ENCODE results near the gene FGD5.

The FGD5 gene

DNA sequence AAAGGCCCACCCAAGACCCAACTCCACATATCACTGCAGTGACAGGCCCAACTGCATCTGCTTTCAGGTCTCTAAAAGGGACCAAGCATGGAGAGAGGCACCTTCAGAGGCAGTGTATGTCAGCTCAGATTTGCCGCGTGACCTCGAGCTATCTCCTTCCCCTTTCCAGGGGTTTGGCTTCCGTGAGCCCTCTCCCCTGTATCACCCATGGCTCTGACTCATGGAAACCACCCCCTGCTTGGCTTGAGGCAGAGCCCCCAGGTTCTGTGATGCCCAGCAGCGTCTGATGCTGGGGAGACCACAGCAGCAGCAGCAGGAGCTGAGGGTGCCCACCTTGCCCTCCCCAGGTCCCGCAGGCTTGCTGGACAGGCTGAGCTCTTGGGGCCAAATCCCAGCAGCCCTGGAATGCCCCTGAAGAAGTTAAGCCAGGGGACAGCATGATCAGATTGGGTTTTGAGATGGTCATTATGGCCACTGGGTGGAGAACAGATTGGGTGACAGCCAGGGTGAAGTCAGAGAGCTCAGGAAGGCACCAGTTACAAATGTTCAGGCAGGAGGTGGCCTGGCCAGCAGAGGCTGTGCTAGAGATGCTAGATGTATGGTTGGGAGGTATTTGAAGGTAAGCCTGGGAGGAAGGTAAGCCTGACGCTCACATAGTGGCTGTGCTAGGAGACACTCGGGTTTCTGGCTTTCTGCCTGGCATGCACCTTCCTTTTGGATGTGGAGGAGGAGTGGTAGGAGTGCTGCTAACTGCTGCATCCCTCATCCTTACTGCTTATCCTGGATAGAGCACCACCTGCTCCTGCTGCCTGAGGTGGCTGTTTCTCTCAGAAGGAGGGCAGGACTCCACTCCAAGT is 42.9 kb downstream of the FGD5 start:
- no peak overlapping the region for H3K27ac Mint-ChIP-seq
- no peaks in the 10 kb centered on the region for H3K36me3 Mint-ChIP-seq
- no peaks in the 10 kb centered on the region for H3K4me1 Mint-ChIP-seq (ENCODE audit: low read depth)

DNA sequence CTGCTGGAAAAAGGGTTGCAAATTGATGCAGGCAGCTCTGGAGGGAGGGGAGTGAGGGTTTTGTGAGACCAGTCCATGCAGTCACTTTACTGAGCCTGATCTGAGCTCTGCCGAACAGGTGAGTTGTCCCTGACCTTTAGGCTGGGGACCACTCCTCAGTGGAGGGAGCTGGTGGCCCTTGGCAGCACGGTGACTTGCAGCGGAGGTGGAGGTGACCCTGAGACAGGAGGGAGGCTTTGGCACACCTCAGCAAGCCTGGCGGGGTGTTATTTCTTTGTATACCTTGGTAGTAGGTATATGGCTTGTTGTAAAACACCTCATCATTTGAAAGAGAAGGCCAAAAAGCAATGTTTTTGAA is 43.5 kb downstream of the FGD5 start:
- Mint-ChIP-seq H3K36me3 (peaks cover 2% of the 10 kb centered on the region), H3K4me3 (no peak overlapping the region), H3K4me1 (ENCODE audit: low read depth) (no peaks in the 10 kb centered on the region), H3K27ac (no peak overlapping the region), H3K9me3 (ENCODE audit: low read depth) (no peaks in the 10 kb centered on the region), H3K27me3 (no peaks in the 10 kb centered on the region)

More for the DNA sequence above, 42.9 kb downstream of the FGD5 start:
- no peaks in the 10 kb centered on the region for H3K27me3 Mint-ChIP-seq
- no peak overlapping the region for H3K4me3 Mint-ChIP-seq
- no peaks in the 10 kb centered on the region for H3K9me3 Mint-ChIP-seq (ENCODE audit: low read depth)

DNA sequence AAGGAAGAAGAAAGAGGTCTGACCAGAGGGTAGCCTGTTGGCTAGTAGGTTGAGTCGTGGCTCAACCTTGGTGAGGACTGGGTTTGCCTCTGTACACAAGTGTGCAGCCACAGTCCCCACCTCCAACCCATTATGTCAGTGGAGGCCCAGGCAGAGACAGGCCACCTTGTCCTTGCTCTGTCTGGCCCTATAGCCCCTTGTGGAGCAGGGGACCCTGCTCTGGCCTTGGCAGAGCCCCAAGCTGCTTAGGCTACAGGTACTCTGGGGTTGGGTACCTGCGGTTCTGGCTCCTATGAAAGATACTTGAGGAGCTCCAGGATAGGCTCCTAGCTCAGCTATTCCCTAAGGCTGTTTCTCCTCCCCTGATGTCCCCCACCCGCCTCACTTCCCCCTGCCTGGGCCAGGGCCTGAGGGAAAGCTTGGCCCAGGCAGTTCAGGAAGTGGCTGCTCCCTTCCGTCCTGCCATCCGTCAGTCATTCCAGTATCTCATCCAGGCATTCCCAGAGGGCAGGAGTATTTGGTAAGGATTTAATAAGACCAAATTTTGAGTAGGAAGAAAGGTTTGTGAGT is 44.0 kb downstream of the FGD5 start:
- Mint-ChIP-seq H3K36me3 (peaks cover 2% of the 10 kb centered on the region), H3K9me3 (ENCODE audit: low read depth) (no peaks in the 10 kb centered on the region), H3K27me3 (no peaks in the 10 kb centered on the region), H3K4me3 (no peak overlapping the region), H3K27ac (no peak overlapping the region), H3K4me1 (ENCODE audit: low read depth) (no peaks in the 10 kb centered on the region)

DNA sequence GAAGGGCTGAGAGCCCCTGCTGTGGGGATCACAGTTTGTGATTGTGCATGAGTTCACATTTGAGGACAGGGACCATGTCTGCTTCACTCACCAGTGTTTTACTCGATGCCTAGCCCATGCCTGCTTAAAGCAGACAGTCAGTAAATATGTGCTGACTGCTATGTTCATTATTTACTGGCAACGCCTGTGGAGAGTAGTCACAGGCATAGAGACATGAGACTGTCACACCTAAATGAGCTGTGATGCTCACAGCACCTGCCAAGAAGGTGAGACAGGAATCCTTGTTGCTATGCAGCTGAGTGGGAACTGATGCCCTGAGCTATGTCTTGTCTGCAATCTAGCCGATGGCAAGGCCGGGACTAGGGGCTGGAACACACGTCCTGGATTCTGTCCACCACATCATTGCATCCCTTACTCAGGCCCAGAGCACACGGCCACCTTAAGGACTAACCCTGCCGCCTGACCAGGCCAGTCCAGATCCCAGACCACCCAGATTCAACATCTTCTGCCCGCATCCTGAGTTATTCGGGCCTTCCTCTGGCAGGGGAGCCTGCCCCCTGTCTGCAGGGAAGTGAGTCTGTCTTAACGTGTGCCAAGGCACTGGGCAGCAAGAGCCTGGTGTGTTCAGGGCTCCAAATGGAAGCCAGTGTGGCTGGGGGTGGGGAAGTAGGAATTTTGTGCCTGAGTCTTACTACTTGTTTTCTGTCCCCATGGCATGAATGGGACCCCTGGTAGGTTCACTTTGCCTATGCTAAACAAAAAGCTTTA is 44.8 kb downstream of the FGD5 start:
- no peaks in the 10 kb centered on the region for H3K27me3 Mint-ChIP-seq
- no peak overlapping the region for H3K4me3 Mint-ChIP-seq
- H3K9me3 Mint-ChIP-seq (ENCODE audit: low read depth): no peaks in the 10 kb centered on the region
- H3K36me3 Mint-ChIP-seq: peaks cover 2% of the 10 kb centered on the region
- H3K4me1 Mint-ChIP-seq (ENCODE audit: low read depth): no peaks in the 10 kb centered on the region
- no peak overlapping the region for H3K27ac Mint-ChIP-seq

DNA sequence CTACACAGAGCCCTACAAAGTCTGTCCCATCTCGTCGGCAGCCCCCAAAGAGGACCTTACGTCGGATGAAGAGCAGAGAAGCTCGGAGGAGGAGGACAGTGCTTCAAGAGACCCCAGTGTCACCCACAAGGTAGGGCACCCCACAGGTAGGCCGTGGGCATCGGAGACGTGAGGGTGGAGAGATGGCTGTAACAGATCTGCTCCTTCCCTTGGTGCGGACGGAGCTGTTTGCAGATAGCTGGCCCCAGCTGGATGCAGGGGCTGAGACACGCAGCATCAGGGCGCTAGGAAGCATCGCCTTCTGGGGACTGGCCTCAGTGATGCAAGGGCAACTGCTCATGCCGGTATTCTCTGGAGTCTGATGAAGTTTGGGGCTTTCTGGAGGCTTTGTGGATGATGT is 45.4 kb downstream of the FGD5 start:
- no peaks in the 10 kb centered on the region for H3K9me3 Mint-ChIP-seq (ENCODE audit: low read depth)
- no peak overlapping the region for H3K4me3 Mint-ChIP-seq
- no peak overlapping the region for H3K27ac Mint-ChIP-seq
- peaks cover 2% of the 10 kb centered on the region for H3K36me3 Mint-ChIP-seq
- no peaks in the 10 kb centered on the region for H3K4me1 Mint-ChIP-seq (ENCODE audit: low read depth)
- H3K27me3 Mint-ChIP-seq: no peaks in the 10 kb centered on the region

DNA sequence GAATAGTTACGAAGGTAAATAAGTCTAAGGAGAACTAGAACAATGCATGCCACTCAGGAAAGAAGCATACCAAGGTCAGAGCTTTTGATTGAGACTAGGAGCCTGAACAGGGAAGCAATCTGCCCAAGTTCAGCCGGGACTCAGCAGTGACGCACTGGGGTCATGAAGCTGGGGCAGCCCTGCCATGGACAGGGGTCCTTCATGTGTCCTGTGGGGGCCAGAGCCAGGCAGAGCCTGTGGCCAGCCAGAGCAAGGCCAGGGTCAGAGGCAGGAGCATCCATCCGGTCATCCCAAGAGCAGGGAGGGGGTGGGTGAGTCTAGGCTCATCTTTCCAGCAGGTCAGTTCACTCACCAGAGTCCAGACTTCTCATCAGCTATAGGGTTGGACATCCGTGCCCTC is 47.9 kb downstream of the FGD5 start:
- H3K9me3 Mint-ChIP-seq (ENCODE audit: low read depth): no peaks in the 10 kb centered on the region
- H3K4me1 Mint-ChIP-seq (ENCODE audit: low read depth): no peaks in the 10 kb centered on the region
- H3K27me3 Mint-ChIP-seq: no peaks in the 10 kb centered on the region
- no peak overlapping the region for H3K27ac Mint-ChIP-seq
- no peak overlapping the region for H3K4me3 Mint-ChIP-seq
- H3K36me3 Mint-ChIP-seq: peaks cover 2% of the 10 kb centered on the region

DNA sequence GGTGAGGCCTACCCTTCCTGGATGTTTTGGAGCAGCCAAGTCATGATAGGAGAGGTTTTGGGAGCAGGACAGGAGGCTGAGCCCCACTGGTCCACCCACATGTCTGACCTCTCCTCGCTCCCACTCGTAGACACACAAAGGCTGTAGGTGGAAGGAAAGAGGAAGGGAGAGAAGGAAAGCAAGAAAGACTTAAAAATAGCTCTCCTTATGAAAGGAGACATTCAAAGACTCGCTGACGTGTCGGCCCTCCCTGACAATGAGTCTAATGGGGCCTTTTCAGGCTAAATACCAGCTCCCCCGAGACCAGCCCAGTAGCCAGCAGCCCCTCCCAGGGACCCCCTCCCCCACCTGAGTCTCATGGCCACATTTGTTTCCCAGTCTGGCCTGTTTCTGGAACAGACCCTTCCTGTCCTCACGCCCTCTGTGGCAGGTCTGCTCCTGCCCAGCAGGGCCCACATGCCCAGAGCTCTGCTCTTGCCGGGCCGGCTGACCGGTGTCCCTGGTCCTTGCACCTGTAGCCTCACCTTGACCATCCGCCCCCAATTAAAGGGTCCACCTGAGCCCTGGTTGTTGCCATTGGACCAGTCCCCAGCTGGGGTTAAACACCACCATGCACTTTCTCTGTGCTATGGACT is 49.3 kb downstream of the FGD5 start:
- no peak overlapping the region for H3K27ac Mint-ChIP-seq
- no peaks in the 10 kb centered on the region for H3K27me3 Mint-ChIP-seq

DNA sequence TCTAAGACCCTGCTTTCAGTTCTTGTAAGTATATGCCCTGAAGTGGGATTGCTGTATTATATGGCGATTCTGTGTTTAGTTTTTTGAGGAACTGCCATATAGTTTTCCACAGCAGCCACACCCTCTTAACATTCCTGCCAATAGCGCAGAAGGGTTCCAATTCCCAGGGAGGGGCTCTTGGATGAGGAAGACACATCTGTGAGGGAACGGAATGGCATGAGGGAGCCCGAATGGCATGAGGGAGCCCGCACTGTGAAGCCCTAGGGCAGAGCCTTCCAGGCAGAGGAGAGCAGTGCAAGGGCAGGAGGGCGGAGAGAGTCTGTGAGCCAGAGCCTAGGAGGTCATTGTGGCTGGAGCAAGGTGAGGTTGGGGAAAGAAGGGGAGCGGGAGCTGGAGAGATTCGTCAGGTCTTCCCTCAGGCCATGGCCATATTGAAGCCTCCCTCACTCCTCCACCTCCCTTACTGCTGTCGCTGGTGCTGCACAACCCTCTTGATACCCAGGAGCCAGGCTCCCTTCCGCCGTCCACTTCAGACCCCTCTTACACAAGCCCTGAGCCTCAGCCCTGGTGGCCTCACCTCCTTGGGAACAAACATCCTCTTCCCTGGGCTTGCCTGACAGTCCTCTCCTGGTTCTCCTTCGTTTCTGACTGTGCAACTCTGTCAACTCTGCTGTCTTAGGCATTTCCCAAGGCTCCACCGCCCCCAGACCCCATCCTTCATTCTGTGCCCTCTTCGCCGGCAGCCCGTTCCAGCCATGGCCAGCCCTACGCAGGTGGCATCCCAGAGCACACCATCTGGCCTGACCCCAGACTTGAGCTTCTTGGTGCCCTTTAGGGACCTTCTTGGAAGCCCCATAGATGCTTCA is 51.4 kb downstream of the FGD5 start:
- H3K4me3 Mint-ChIP-seq: no peak overlapping the region
- H3K9me3 Mint-ChIP-seq (ENCODE audit: low read depth): no peaks in the 10 kb centered on the region
- no peak overlapping the region for H3K27ac Mint-ChIP-seq
- no peaks in the 10 kb centered on the region for H3K4me1 Mint-ChIP-seq (ENCODE audit: low read depth)
- no peaks in the 10 kb centered on the region for H3K27me3 Mint-ChIP-seq
- H3K36me3 Mint-ChIP-seq: peaks cover 2% of the 10 kb centered on the region

More for the DNA sequence above, 49.3 kb downstream of the FGD5 start:
- no peaks in the 10 kb centered on the region for H3K9me3 Mint-ChIP-seq (ENCODE audit: low read depth)
- no peaks in the 10 kb centered on the region for H3K4me1 Mint-ChIP-seq (ENCODE audit: low read depth)
- no peak overlapping the region for H3K4me3 Mint-ChIP-seq
- peaks cover 2% of the 10 kb centered on the region for H3K36me3 Mint-ChIP-seq

DNA sequence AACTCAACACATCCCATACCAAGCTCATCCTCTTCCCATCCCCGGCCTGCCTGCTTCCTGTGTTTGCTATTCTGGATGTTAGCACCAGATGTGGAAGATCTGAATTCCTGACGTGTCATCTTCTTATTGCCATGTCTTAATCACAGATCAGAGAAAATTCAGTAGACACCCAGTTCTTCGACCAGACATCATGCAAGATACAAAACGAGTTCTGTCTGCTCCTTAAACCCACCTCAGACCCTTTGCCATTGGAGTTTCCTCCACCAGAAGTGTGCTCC is 52.0 kb downstream of the FGD5 start:
- Mint-ChIP-seq H3K4me3 (no peak overlapping the region), H3K27ac (no peak overlapping the region), H3K9me3 (ENCODE audit: low read depth) (no peaks in the 10 kb centered on the region), H3K27me3 (no peaks in the 10 kb centered on the region), H3K4me1 (ENCODE audit: low read depth) (no peaks in the 10 kb centered on the region), H3K36me3 (peaks cover 2% of the 10 kb centered on the region)

DNA sequence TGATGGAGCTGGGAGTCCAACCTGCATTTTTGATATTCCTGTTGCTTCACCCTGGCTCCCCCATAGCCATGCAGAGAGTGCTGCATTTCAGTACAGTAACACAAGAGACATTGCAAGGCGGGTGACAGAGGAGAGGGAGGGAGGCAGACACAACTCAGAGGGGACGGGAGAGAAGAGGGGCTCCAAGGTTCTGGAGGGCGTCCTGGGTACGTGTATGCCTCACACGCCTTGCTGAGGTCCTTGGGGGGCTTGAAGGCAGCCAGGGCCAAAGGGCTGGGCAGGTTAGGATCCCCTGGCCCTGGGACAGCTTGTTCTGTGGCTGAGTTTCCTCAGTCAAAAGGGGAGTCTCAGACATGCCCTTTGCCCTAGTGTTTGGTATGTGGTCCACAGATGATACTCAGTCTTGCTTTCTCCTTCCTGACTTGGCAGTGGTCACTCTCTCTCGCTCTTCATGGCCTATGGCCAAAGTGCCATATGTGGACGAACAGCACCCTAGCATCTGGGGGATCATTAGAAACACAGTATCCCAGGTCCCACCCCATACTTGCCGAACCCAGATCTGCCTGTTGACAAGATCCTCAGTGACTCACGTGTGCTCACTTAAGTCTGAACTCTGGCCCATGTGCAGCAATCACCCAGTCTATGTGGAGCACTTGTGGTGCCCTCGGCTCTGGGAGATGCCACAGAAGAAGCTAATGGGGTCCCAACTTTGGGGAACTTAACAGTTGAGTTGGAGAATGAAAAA is 52.9 kb downstream of the FGD5 start:
- no peaks in the 10 kb centered on the region for H3K9me3 Mint-ChIP-seq (ENCODE audit: low read depth)
- peaks cover 2% of the 10 kb centered on the region for H3K36me3 Mint-ChIP-seq
- H3K27me3 Mint-ChIP-seq: no peaks in the 10 kb centered on the region
- no peak overlapping the region for H3K27ac Mint-ChIP-seq
- no peak overlapping the region for H3K4me3 Mint-ChIP-seq
- H3K4me1 Mint-ChIP-seq (ENCODE audit: low read depth): no peaks in the 10 kb centered on the region

DNA sequence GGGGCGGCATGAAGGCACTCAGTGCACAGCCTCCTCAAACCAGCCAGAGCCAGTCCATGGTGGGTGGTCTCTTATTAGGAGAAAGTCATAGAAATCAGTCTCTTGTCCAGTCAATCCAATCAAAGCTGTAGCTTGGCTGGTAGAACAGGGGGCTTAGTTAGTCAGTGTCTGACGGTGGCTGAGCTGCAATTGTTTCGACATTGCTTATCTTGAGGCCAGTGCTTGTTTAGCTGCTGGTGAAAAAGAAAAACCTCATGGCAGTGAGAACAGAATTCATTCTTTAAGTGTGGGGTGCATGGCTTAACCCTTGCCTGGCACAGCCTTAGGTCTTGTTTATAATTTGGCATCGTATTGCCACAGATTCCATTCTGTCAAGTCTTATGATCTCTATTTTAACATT is 53.9 kb downstream of the FGD5 start:
- Mint-ChIP-seq H3K4me3 (no peak overlapping the region), H3K36me3 (no peaks in the 10 kb centered on the region), H3K27me3 (no peaks in the 10 kb centered on the region), H3K27ac (no peak overlapping the region), H3K4me1 (ENCODE audit: low read depth) (no peaks in the 10 kb centered on the region), H3K9me3 (ENCODE audit: low read depth) (no peaks in the 10 kb centered on the region)

DNA sequence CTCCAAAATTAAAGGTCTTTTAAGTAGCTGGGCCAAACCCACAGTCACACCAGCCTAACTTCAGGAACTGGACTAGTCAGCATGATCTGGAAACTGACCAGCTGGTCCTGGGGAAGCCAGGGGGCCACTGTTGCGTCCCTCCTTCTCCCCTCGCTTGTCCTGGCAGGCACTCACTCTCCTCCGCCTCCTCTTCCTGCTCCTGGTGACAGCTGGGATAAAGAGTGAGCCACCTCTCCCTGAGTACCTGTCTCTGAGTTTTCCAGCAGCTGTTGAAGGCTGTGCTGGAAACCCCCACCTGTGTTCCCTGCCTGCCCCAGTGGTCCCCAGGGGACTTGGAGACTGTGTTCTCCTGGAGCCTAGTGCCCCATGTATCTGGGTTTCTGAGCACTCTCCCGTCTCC is 56.0 kb downstream of the FGD5 start:
- no peaks in the 10 kb centered on the region for H3K9me3 Mint-ChIP-seq (ENCODE audit: low read depth)
- peaks cover 13% of the 10 kb centered on the region for H3K4me1 Mint-ChIP-seq (ENCODE audit: low read depth)
- no peaks in the 10 kb centered on the region for H3K36me3 Mint-ChIP-seq
- H3K27ac Mint-ChIP-seq: no peak overlapping the region
- no peak overlapping the region for H3K4me3 Mint-ChIP-seq
- no peaks in the 10 kb centered on the region for H3K27me3 Mint-ChIP-seq

DNA sequence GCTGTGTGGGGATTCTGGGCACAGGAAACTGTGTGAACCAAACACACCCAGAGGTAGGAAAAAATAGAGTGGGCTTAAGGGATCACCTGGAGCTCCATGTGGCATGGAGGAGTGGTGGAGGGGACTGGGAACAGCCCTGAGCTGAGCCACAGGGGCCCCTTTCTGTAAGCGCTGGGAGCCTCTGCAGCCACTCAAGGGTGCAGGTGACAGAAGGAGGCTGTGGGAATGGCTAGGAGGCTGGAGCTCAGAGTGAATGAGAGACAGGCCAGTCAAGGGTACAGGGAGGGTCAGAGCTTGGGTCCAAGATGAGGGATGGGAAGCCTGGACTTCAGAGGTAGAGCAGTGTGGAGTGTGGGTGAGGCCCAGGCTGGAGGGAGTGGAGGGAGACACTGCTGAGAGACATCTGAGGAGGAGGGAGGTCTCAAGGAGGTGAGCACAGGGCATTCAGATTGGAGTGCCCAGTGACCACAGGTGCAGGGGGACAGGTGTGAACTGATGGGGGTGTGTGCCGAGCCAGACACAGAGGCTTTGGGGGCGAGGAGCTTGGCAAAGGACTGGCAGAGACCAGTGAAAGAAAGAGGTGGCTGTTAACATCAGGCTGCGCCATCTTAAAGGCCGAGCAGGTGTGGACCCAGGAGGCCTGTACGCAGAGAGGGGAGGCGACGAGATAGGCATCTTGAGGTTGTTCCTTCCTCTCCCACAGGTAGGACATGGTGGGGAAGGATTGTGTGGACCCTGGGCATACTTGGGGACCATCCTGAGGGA is 56.8 kb downstream of the FGD5 start:
- no peak overlapping the region for H3K4me3 Mint-ChIP-seq
- peaks cover 17% of the 10 kb centered on the region for H3K4me1 Mint-ChIP-seq (ENCODE audit: low read depth)
- H3K27ac Mint-ChIP-seq: no peak overlapping the region

More for the DNA sequence above, 56.8 kb downstream of the FGD5 start:
- no peaks in the 10 kb centered on the region for H3K9me3 Mint-ChIP-seq (ENCODE audit: low read depth)
- no peaks in the 10 kb centered on the region for H3K27me3 Mint-ChIP-seq
- H3K36me3 Mint-ChIP-seq: no peaks in the 10 kb centered on the region
